DMS79 treated with DMSO at 0.1 percent for 48 hours (cell line): Measurements from ENCODE around the gene MMP13.
"Not testable (repeated sequence)": the region's sequence is repeated elsewhere in the genome, so short reads cannot be mapped to it uniquely, and the experiment has no call there.

Experiments used
- DNase-seq: peaks from one replicate; lab custom pipeline; 2025; lab: John Stamatoyannopoulos, UW

MMP13 gene

DNA sequence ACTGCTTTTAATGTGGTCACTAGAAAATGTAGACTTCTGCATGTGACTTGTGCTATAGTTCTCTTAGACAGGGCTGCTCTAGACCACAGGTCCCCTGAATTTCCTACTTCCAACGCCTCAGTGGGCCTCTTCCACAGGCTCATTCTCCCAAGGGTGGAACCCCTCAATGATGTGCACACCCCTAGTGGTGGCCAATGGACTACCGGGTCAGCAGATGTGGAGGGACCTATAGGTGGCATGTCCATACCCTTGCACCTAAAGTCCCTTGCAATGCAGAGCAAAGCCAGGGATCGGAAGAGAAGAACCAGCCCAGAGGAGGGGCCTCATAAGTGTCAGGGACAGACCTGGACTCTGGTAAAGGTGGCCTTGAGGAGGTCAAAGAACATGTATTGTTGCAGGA, 20.0 kb downstream of the MMP13 start:
- DNase-seq: no peak

DNA sequence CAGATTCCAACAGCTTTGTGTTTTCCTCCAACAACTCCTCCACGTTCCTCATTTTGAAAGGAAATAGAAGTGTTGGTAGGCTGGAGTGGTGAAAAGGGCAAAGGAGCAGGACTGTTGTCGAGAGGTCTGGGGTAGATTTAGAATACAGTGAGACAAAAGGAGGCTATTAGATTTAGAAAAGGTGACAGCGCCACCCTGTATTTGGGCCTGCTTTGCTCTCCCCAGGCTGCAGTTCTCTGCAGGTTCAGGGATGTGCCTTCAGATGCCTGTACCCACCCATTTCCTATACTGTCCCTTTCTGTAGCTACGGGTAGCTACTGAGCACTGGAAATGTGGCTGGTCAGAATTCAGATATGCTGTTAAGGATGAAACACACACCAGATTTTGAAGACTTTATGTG, 20.8 kb downstream of the MMP13 start:
- DNase-seq: no peak

DNA sequence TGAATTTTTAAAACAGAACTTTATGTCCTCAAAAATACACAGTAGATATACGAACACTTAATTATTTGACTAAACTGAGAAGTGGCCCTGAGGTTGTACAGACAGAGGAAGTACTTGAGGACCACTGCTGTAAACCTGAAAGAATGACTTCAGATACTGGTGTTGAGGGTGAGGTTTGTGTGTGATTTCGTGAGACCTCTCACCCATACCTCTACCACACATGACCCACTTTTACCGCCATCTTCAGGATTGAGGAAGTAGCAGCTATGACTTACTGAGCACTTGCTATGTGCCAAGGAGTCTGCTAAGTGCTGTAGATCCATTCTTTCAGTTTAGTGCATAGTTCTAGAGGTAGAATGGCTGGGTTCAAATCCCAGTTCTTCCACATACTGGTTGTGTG, 21.9 kb downstream of the MMP13 start:
- DNase-seq: no peak

DNA sequence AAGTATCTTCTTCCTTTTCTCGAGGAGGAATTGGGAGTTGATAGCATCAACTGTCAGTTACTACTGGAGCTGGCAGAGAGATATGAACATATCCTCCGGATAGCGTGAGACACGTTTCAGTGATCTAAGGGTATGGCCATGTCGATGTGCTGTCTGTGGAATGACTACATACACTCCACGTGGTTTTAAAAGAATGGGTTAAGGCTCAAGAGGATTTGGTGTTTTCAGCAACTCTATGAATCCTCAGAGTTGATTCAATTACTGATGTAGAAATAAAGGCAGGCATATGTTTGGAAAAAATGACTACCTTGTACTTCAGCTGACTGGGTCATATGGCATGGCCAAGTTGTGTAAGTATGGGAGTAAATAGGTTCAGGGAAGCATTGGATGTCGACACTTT, 22.9 kb downstream of the MMP13 start:
- no peak for DNase-seq

DNA sequence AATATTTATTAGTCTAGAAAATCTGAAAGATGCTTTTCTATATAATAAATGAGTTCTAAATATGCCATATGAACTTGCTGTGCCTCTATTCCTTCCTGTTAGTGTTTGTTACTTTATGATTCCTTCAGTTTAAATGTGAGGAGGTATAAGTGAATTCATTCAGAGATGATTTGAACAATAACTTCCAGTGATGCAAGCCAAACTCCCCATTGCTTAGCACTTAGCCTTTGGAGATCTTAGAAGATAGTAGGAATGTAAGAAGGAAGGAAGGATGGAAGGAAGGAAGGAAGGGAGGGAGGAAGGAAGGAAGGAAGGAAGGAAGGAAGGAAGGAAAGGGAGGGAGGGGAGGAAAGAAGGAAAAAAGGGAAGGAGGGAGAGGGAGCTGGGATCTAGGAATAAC, 25.1 kb downstream of the MMP13 start:
- DNase-seq: no peak

DNA sequence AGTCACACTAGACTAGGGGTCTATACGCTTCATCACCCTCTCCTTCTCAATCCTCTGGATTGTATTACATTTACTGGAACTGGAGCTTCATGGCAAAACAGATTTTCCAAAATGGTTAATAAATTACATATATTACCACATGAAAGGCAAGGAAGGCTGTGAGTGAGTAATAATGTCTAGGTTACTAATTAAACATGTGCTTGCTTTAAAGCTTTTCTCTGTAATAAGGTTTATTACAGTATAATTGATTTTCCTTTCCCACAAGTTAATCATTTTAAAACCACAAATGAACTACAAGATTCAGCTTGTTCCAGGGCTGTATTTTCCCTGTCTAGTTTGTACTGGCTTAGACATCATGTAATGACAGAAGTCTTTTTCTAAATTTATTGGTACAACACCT, 25.6 kb downstream of the MMP13 start:
- no peak for DNase-seq

DNA sequence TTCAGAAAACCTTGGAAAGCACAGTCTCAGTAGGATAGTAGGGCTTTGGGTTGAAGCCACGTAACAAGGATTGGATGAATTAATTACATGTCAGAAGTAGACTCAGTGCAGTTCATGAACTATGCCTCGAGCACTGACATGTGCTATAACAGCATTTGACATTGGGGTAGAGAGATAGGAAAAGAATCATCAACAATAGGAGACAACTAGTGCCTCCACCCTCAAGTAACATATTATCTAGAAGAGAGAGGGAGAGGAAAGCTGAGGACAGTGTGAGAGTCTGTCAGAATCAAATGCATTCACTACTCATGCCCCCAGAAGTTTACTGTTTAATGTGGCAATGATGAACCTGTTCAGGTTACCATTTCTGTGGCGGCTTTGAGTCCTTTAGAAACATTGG, 26.4 kb downstream of the MMP13 start:
- DNase-seq: no peak

DNA sequence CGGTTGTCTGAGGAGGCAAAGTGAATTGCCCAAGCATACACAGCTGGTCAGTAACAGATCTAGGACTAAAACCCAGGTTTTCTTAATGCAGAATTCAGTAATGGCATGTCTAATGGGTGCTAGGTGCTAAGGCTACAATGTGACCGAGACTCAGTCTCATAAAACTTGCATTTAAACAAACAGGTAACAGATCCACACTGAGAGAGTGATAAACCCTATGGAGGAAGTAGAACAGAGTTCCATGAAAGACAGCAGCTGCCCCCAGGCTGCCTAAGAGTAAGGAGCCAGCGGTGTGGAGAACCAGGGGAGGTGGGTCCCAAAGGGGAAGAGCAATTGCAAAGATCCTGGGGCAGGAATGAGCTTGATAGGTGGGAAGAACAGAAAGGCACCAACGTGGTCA, 27.3 kb downstream of the MMP13 start:
- no peak for DNase-seq

DNA sequence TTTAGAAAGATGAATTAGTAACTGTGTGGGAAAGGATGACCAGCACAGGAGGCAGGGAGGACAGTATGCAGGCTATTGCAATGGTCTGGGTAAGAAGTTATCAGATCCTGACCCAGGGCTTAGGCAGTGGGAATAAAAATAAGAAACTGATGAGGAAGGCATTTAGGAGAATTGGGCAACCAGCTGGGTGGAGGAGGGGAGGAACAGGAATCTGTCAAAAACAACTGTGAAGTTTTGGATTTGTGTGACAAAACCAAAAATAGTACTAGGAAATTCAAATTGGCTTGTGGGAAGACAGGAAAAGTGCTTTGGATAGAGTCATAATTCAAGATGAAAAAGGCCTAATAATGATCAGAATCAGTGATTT, 27.9 kb downstream of the MMP13 start:
- DNase-seq: no peak

DNA sequence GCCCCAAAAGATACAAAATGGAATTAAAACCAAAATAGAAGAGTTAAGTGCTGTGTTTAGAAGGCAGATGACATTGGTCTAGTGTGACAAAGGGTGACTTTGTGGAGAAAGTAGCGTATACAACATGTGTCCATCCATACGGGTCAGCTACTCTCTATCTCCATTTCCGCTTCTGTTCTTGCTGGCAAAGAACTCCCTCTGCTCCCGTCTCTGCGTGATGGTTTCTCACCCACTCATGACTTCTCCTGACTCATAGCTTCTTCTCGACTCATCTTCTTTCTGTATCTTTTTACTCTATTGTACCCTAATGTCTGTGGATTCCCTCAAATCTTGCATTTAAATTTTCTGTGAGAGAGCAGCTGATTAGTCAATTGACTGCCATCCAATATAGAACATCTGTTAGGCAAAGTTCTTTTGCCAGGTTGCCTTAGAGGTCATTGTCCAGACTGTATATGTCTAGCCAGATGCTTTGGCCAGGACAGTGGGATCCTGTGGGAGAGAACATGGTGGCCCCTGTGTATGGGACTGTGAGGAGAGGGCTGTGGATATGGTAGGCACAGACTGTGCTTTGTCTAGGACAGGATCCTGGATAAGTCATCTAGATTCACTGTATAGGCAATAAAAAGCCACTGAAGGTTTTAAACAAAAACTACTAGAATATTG, 28.4 kb downstream of the MMP13 start:
- DNase-seq: no peak

DNA sequence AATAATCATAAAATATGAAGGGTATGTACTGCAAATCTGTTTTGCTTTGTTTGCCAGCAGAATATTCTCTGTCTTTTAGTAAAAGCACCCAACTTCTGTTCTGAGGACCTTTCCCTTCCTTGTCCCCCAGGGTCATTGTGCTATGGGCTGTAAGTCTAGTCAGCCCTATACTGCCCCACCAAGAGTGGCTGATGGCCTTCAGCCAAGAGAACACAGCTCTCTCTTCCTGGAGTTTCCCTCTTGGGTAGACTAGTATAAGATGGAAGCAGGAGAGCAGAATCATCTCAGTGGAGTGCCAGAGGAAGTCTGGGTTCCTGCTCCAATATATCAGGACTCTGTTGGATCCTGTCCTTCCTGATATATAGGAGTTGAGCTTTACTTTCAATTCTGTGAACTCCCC, 29.0 kb downstream of the MMP13 start:
- no peak for DNase-seq

DNA sequence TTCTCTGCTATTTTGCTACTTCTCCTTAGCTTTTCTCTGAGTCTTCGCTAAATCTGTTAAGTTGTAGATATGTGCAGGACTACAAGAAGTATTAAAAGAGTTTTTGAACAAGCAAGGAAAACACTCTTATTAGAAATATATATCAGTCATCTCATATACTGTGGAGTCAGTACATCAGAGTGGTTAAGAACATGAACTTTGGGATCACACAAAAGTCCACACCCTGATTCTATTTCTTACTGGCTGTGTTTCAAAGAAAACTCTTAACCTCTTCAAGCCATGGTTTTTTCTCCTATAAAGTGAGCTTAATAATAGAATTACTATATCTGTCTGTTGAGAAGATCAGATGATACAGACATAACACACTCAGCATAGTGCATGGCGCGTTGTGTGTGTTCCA, 29.5 kb downstream of the MMP13 start:
- no peak for DNase-seq

DNA sequence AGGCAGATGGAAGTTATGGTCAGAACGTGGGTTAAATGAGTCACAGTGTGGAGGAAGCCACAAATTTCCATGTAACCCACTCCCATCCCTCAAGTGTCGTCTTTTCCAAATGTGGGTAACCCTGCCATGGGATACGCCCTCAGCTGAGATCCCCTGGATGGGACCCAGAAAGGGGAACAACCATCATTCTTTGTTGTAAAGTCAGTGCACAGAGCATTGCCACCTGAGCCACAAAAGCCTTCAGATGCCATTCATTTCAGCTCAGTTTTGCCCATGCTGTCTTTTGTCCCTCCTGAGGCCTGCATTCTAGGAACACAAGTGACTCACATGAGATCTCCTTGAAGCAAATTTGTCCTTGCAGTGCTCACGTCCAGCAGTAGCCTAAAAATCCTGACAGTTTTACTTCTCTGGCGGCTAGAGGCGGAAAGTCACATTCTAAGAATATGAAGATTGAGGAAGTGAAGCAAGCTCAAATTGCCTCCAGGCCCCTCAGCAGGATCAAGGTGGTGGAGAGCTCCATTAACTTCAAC, 30.6 kb downstream of the MMP13 start:
- no peak for DNase-seq

DNA sequence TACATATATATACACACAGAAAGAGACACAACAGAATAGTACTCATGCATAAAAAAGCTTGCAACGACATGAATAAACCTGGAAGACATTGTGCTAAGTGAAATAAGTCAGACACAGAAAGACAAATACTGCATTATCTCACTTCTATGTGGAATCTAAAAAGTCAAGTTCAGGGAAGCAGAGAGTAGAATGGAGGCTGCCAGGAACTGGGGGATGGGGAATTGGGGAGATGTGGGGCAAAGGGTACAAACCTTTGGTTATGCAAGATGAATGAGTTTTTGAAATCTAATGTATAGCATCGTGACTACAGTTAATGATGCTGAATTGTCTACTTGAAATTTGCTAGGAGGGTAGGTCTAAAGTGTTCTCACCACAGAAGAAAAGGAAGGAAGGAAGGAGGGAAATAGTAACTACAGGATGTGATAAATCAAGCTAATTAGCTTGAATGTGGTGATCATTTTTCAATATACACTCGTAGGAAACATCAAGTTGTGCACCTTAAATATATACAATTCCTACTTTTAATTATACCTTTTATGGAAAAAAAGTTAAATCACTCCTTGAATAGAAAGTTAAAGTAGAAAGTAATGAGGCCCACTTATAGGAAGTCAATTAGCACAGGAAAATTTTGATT, 33.8 kb downstream of the MMP13 start:
- no peak for DNase-seq

DNA sequence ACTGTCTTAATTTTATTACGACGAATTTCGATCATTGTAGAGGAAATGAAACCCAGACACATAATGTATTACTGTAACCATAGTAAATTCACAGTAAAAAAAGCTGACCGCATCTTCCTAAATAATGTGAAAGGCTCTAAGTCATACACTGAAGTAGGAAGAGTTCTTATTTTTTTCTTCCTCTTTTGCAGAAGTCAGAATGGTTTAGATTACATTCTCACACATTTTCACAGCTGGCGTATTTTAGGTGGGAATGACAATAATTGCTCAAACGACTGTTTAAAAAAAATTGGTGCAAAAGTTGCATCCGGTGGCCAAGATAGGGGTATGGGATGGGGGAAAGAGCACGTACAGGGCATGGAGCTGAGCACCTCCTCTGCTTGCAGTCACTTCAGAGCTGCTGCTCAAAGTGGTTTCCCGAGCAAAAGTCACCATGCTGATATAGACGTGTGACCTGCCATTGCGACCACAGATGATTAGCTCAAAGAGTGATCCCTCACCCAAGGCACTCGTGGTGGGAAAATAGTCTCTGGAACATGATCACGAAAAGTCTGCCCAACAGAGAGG, 35.3 kb downstream of the MMP13 start:
- DNase-seq: no peak

DNA sequence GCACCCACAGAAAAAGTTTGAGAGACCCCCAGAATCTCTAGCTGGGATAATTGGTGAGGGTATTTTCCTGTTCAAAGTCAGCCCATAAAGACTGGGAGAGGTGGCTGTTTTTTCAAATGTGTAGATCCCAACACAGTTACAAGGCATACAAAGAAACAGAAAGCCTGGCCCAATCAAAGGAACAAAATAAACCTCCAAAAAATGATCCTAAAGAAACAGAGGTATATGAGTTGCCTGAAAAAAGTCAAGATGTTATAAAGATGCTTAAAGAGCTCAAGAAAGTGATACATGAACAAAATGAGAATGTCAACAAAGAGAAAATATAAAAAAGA, 40.5 kb downstream of the MMP13 start:
- DNase-seq: no peak

DNA sequence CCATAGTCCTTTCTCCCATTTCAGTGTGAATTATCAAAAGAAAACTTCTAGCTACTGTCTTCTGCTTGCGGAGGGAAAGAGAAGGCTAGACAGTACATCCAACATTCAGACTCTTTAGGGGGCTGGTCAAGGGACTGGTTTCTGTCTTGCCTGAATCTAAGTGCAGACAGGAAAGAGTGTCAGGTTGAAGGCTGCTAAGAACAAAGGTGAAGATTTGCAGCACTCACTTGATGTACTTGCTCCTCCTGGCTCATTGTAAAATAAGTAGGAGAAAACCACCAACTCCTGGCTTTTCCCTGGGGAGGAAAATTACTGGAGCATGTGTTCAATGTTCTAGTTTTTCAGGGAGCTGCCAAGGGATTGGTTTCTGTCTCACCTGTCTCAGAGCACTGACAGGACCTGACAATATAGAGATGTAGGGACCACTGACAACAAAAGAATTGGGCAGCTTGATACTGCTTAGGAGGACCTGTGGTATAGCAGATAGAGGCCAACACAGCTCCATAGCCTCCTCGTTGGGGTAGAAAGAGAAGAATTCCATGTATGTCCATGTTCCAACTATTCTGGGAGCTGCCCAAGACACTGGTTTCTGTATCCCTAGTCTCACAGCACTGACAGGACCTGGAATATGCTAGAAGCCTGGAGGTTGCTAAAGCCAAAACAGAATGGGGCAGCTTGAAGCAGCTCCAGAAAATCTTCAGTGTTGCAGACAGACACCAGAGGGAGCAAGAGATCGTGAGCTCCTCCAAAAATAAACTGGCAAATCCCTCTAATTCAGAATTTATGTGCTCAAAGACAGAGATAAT, 41.1 kb downstream of the MMP13 start:
- DNase-seq: no peak

DNA sequence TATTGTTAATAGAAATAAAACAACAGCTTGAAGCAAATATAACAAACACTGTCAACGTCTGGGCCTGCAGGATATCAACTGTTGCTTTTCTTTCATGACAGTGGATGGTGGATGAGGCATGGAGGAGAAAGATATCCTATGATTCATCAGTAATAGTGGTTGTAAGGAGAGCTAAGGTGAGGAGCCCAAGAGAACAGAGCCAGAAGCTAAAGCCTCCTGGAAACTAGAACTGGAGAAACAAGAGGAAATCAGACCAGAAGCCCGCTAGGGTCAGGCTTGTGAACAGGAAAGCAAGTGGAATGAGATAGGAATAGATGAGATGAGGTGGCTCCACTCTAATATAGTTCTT, 43.1 kb downstream of the MMP13 start:
- no peak for DNase-seq

DNA sequence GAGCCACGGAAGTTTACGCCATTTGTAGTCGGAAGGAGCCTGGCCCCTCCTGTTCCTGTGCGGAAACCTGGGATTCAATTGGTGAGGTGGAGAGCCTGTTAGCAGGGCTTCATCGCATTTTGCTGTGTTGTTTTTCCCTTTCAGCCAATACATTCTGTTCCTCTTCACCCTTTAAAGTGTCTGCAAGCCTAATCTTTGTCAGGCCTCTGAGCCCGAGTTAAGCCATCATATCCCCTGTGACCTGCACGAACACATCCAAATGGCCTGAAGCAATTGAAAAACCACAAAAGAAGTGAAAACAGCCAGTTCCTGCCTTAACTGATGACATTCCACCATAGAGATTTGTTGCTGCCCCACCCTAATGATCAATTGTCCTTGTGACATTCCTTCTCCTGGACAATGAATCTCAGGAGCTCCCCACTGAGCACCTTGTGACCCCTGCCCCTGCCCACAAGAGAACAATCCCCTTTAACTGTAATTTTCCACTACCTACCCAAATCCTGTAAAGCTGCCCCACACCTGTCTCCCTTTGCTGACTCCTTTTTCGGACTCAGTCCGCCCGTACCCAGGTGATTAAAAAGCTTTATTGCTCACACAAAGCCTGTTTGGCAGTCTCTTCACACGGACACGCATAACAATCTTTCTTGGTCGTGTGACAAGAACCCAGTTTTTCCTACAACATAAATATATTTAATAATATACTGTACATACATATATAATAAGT, 43.6 kb downstream of the MMP13 start:
- DNase-seq: no peak

DNA sequence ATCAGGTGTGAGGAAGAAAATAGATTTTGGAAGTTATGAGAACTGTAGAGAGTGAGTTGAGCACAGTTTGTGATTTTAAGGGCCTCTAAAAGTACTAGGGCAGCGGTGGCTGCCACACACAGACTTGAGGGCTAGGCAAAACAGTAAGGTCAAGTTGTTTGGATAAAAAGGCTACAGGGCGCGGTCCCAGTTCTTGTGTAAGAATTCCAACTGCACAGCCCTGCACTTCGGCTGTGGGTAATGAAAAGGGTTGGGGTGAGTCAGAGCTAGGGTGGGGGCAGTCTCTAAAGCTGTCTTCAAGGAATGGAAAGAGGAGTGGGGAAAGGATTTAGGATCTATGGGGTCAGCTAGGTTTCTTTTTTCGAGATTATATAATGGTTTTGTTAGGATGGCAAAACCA, 49.7 kb downstream of the MMP13 start:
- DNase-seq: not testable (repeated sequence)

DNA sequence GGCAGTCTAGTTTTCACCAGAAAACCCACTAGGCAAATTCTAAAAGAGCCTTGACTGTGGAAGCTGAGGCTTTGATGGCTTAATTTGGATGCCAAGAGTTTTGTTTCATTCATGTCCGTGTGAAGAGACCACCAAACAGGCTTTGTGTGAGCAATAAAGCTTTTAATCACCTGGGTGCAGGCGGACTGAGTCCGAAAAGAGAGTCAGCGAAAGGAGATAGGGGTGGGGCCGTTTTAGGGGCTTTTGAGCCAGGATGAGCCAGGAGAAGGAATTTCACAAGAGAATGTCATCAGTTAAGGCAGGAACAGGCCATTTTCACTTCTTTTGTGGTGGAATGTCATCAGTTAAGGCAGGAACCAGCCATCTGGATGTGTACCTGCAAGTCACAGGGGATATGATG, 51.6 kb downstream of the MMP13 start:
- DNase-seq: not testable (repeated sequence)

DNA sequence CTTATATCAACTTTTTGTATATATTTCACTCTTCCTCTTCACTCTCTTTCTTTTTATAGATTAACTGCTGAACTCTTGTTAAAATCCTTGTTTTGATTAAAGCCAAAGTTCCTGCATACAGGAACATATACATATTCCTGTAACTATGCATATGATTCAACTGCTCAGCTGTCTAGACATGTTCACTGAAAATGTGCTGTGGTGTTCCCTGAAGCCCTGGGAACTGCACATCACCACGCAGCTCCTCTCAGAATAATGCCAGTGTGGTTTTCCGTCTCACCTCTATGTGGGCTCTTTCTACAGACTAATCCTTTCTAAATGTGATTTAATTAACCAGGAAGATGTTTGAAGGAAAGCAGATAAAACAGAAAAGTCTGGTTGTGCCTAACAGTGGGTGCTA, 55.2 kb downstream of the MMP13 start:
- no peak for DNase-seq
